HepG2 (cell line): ENCODE data around the gene PLPP3. TPM values are rescaled to one million over a fixed set of nuclear protein-coding genes. Genes with fewer than 3 reads are reported as not detected.

ENCODE experiments used
- ATF7-NPFF ChIP-seq: sonication (generic); formaldehyde crosslinking; IDR thresholded peaks from 2 replicates; pipeline ENCODE4 v1.8.1; 2023; ENCODE audit warnings: mild to moderate bottlenecking, low read depth, missing genetic modification reagents, moderate library complexity
- ATM ChIP-seq: fragments of 450-650 bp; IDR thresholded peaks from 2 replicates; pipeline ENCODE4 v1.7.1; 2017; ENCODE audit warnings: mild to moderate bottlenecking, borderline replicate concordance
- DR1 ChIP-seq: sonication (generic); formaldehyde crosslinking; IDR thresholded peaks from 2 replicates; pipeline ENCODE4 v1.8.0; 2021; ENCODE audit warnings: mild to moderate bottlenecking, missing genetic modification reagents, inconsistent platforms
- ELF1 ChIP-seq: sonication (generic); formaldehyde crosslinking; IDR thresholded peaks from 2 replicates; pipeline ENCODE4 v1.4.0; 2020; ENCODE audit warnings: missing genetic modification reagents
- ERF ChIP-seq: IDR thresholded peaks from 2 replicates; pipeline ENCODE4 v1.6.1; 2018; ENCODE audit warnings: missing biosample characterization, missing genetic modification reagents
- FOSL1 ChIP-seq: sonication (generic); formaldehyde crosslinking; IDR thresholded peaks from 2 replicates; pipeline ENCODE4 v1.9.0; 2021; ENCODE audit warnings: missing genetic modification reagents, borderline replicate concordance
- GRHL1 ChIP-seq: sonication (generic); formaldehyde crosslinking; conservative IDR thresholded peaks from 2 replicates; pipeline ENCODE4 v1.8.0; 2022; ENCODE audit warnings: missing genetic modification reagents
- MEF2D ChIP-seq: sonication (generic); formaldehyde crosslinking; IDR thresholded peaks from 2 replicates; pipeline ENCODE4 v1.5.1; 2020; ENCODE audit warnings: mild to moderate bottlenecking, missing genetic modification reagents
- NCOA2 ChIP-seq: sonication (generic); formaldehyde crosslinking; IDR thresholded peaks from 2 replicates; pipeline ENCODE4 v1.8.0; 2022; ENCODE audit warnings: inconsistent platforms
- NR2F6 ChIP-seq, 2 experiments: IDR thresholded peaks; 2 replicates each; pipeline ENCODE4 v1.6.1; 2016; ENCODE audit warnings: antibody characterized with exemption in 1 of 2, mild to moderate bottlenecking in 1 of 2
- RARG ChIP-seq: sonication (generic); formaldehyde crosslinking; IDR thresholded peaks from 2 replicates; pipeline ENCODE4 v1.4.0; 2020; ENCODE audit warnings: low read depth, mild to moderate bottlenecking, missing genetic modification reagents
- SP2 ChIP-seq: sonication (generic); formaldehyde crosslinking; IDR thresholded peaks from 2 replicates; pipeline ENCODE4 v1.5.1; 2020; ENCODE audit warnings: mild to moderate bottlenecking, missing genetic modification reagents
- SRSF4 ChIP-seq: fragments of 200-400 bp; formaldehyde crosslinking; IDR thresholded peaks from one replicate; pipeline ENCODE4 v1.6.1; 2018; ENCODE audit warnings: mild to moderate bottlenecking, low read depth, low read length, moderate library complexity; ENCODE audit not compliant: poor library complexity, severe bottlenecking
- TCF12 ChIP-seq, 2 experiments: fragments of 450-650 bp in 1 of 2; sonication (generic) in 1 of 2; formaldehyde crosslinking in 1 of 2; IDR thresholded peaks; 2 replicates each; pipeline versions ENCODE4 v1.6.1 to v1.8.0; 2017 to 2022; ENCODE audit warnings: antibody characterized with exemption in 1 of 2, mild to moderate bottlenecking in 1 of 2, missing genetic modification reagents in 1 of 2, moderate library complexity in 1 of 2
- YY1 ChIP-seq: IDR thresholded peaks from 2 replicates; pipeline ENCODE4 v1.6.1; 2011; ENCODE audit warnings: low read length, low read depth, moderate library complexity, mild to moderate bottlenecking; ENCODE audit not compliant: insufficient read depth, insufficient replicate concordance
- ZFP91 ChIP-seq: sonication (generic); formaldehyde crosslinking; IDR thresholded peaks from 2 replicates; pipeline ENCODE4 v1.9.0; 2022; ENCODE audit warnings: missing genetic modification reagents, mild to moderate bottlenecking, borderline replicate concordance
- ZFYVE20 ChIP-seq: sonication (generic); formaldehyde crosslinking; IDR thresholded peaks from 2 replicates; pipeline ENCODE4 v1.8.0; 2023; ENCODE audit warnings: low read depth, mild to moderate bottlenecking, moderate library complexity, missing genetic modification reagents, borderline replicate concordance
- ZNF20 ChIP-seq: sonication (generic); formaldehyde crosslinking; IDR thresholded peaks from 2 replicates; pipeline ENCODE4 v1.4.0; 2020; ENCODE audit warnings: mild to moderate bottlenecking, moderate library complexity, missing genetic modification reagents
- ZNF530 ChIP-seq: sonication (generic); formaldehyde crosslinking; IDR thresholded peaks from 2 replicates; pipeline ENCODE4 v1.5.0; 2020; ENCODE audit warnings: low read depth, mild to moderate bottlenecking, missing genetic modification reagents
- ZNF691 ChIP-seq: sonication (generic); formaldehyde crosslinking; IDR thresholded peaks from 2 replicates; pipeline ENCODE4 v1.4.0; 2020; ENCODE audit warnings: missing genetic modification reagents, low read depth, mild to moderate bottlenecking, borderline replicate concordance
- ZNF704 ChIP-seq: sonication (generic); formaldehyde crosslinking; IDR thresholded peaks from 2 replicates; pipeline ENCODE4 v1.8.1; 2023; ENCODE audit warnings: mild to moderate bottlenecking, inconsistent platforms, moderate library complexity, missing genetic modification reagents, borderline replicate concordance
- ZNF768 ChIP-seq: sonication (generic); formaldehyde crosslinking; IDR thresholded peaks from 2 replicates; pipeline ENCODE4 v1.4.0; 2020; ENCODE audit warnings: missing genetic modification reagents
- ZSCAN31 ChIP-seq: sonication (generic); formaldehyde crosslinking; IDR thresholded peaks from 2 replicates; pipeline ENCODE4 v1.5.0; 2020; ENCODE audit warnings: low read depth, mild to moderate bottlenecking, missing genetic modification reagents
- polyA plus RNA-seq, 8 experiments: library from polyadenylated mRNA; depleted of rRNA in 3 of 8; stranded (reverse) in 7 of 8; unstranded in 1 of 8; fragments of >200 nt; fragmentation: Illumina TruSeq in 4 of 8; extraction: Trizol in 4 of 8; gene quantifications; 2 replicates each; pipeline versions ENCODE4 v1.2.1 to v1.2.3, GENCODE V29; 2011 to 2016; ENCODE audit warnings: low read depth in 4 of 8, missing spikeins in 1 of 8, mixed read lengths in 1 of 8; ENCODE audit not compliant: insufficient read depth in 1 of 8
- total RNA-seq, 5 experiments: library from RNA; depleted of rRNA; stranded (reverse); fragments of >200 nt; fragmentation: Illumina TruSeq; extraction: Trizol; gene quantifications; 2 replicates each; pipeline ENCODE4 v1.2.3, GENCODE V29; 2016; ENCODE audit warnings: low read depth in 1 of 5

The PLPP3 gene
- total and polyA plus RNA-seq, 2 of the 13 experiments (the other 11 are each of a cell fraction or from before 2014, with no cell fraction given), result 49.7 to 65.8 TPM

GRCh38 chr1:56578963-56579875 is at the start of gene PLPP3 (continued):
- peak; percentile 55 for TF ChIP-seq YY1
- TF ChIP-seq ZNF20 (CRISPR knock-in tag), result no peak
- no peak for TF ChIP-seq ZNF530 (CRISPR knock-in tag)
- TF ChIP-seq TCF12 (IDR thresholded peaks at IDR 0.05), result no peak
- TF ChIP-seq TCF12 (CRISPR knock-in tag; IDR thresholded peaks at IDR 0.05), result no peak
- TF ChIP-seq ELF1 (CRISPR knock-in tag), result 0 out of 2 replicates have a peak, but pooled peaks have one; percentile 12
- no peak for TF ChIP-seq GRHL1
- TF ChIP-seq ZNF691 (CRISPR knock-in tag), result no peak; the same call in 1 of the 2 replicates
- TF ChIP-seq ZNF704 (CRISPR knock-in tag), result no peak
- TF ChIP-seq SRSF4, result no peak
- peak; percentile 68 for TF ChIP-seq ZFP91 (CRISPR knock-in tag)
- TF ChIP-seq MEF2D, result no peak
- no peak for TF ChIP-seq NR2F6 (IDR thresholded peaks at IDR 0.05)
- no peak for TF ChIP-seq NR2F6 (CRISPR knock-in tag; IDR thresholded peaks at IDR 0.05)
- TF ChIP-seq RARG, result no peak
- no peak for TF ChIP-seq ZFYVE20 (CRISPR knock-in tag)
- TF ChIP-seq ZNF768, result peak; percentile 56; the same call in 1 of the 2 replicates
- TF ChIP-seq NCOA2 (CRISPR knock-in tag), result peak; percentile 34; the same call in 1 of the 2 replicates
- no peak for TF ChIP-seq ZSCAN31
- TF ChIP-seq ATM, result no peak
- TF ChIP-seq SP2 (CRISPR knock-in tag), result no peak
- TF ChIP-seq DR1 (CRISPR knock-in tag), result no peak
- TF ChIP-seq FOSL1, result no peak
- TF ChIP-seq ERF (CRISPR knock-in tag), result 0 out of 2 replicates have a peak, but pooled peaks have one; percentile 16
- TF ChIP-seq ATF7-NPFF (CRISPR knock-in tag), result 0 out of 2 replicates have a peak, but pooled peaks have one; percentile 21
